ENCODE measurements around the gene SMO.

- TF ChIP-seq CTCF (IDR thresholded peaks at IDR 0.05): peak; percentile 65 to 81
- TF ChIP-seq POLR2A (IDR thresholded peaks at IDR 0.05): no peak
- TF ChIP-seq POLR2AphosphoS5 (IDR thresholded peaks at IDR 0.05): no peak
Measured at GRCh38 chr7:129163875-129164544, 24.4 kb upstream of the SMO start.
